ENCODE data around the gene GABPB2. TPM values are rescaled to one million over a fixed set of nuclear protein-coding genes. Genes with fewer than 3 reads are reported as not detected.
A peak's percentile ranks its signal among the peaks of the same experiment; 100 is the strongest.

Gene GABPB2
- total and polyA plus RNA-seq, 5 donors from 2014 or later, result 5.4 to 26.4 (median 6.5) TPM

- Histone ChIP-seq H3K9me3 (ENCODE audit: control insufficient read depth in 2 of 2, low read length in 2 of 2) (no peaks in the 10 kb centered on the region), H3K4me3 (ENCODE audit: low read depth, low read length) (no peak overlapping the region), H3K4me1 (ENCODE audit: control insufficient read depth, insufficient read depth, low read length, poor library complexity, severe bottlenecking) (no peaks in the 10 kb centered on the region), H3K27me3 (ENCODE audit: control insufficient read depth, insufficient read depth, low read length) (no peaks in the 10 kb centered on the region), H3K27ac (ENCODE audit: insufficient read depth, low read length, poor library complexity, severe bottlenecking) (no peak overlapping the region), H3K36me3 (ENCODE audit: control insufficient read depth, insufficient read depth, low read length) (peaks cover 16% of the 10 kb centered on the region)
- H3K36me3 Mint-ChIP-seq, result peaks cover 29% of the 10 kb centered on the region
- peak overlapping the region; percentile 39 to 98 (median 48) for H3K27ac Mint-ChIP-seq
- no peak overlapping the region for H3K4me3 Mint-ChIP-seq
- ATAC-seq (ENCODE audit: low read depth in 2 of 2) (no peak), DNase-seq (no peak)
- H3K4me1 Mint-ChIP-seq, result peaks cover 0 to 6% (median 2%) of the 10 kb centered on the region in 4 donors
- H3K9me3 Mint-ChIP-seq, result no peaks in the 10 kb centered on the region
- H3K27me3 Mint-ChIP-seq, result no peaks in the 10 kb centered on the region
These were observed 54.3 kb downstream of the GABPB2 start for GRCh38 chr1:151124763-151125403.

DNA sequence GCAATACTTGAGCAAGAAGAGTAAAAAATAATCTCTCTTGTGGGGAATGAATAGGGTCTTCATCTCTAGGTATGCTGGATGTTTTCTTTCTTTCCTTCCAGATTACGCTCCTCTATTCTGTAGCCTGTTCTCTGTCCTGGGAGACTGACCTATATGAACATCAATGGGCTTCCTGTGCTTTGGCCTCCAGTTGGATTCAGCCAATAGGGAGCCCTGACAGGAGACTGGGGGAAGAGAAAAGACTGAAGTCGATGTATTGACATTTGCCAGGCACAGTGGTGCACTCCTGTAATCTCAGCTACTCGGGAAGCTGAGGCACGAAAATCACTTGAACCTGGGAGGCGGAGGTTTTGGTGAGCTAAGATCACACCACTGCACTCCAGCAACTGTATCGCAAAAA, 58.2 kb downstream of the GABPB2 start:
- no peak for ATAC-seq (ENCODE audit: low read depth in 2 of 2)
- H3K4me1 Mint-ChIP-seq, result peaks cover 0 to 17% (median 4%) of the 10 kb centered on the region in 4 donors

DNA sequence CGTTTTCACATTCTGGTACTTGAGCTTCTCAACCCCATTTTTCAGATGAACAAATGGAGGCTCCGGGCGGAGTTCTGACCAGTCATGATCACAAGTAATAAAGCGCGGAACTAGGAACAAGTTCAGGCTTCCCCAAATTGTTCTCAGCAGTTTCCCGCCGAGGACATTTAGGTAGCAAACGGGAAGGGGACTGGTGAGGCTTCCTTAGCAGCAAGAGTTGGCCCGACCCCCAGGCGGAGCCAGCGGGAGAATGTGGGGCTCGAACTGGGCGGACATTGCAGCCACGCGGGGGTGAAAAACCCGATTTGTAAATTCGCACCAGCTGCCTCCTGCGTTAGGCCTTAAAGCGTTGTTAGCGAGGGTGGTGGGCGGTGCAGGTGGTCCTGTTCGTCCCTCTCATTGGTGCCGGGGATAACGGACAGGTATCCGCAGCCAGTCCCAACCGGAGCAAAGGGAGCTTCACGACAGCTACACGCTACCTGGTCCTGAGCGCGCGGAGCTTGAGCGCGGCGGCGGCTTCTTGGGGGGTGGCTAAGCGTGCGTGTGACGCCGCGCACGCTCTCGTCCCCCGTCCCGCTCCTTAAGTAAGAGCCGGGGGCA, 60.5 kb downstream of the GABPB2 start:
- Mint-ChIP-seq H3K36me3 (peaks cover 7% of the 10 kb centered on the region), H3K4me1 (peaks cover 0 to 13% (median 1%) of the 10 kb centered on the region in 4 donors), H3K27me3 (no peaks in the 10 kb centered on the region), H3K4me3 (peak overlapping the region; percentile 78 to 92 (median 82)), H3K9me3 (no peaks in the 10 kb centered on the region), H3K27ac (peak overlapping the region in 2 of 3 donors; percentile 51 to 54)
- DNase-seq, result peak; percentile 58 to 91 (median 78)
- ATAC-seq (ENCODE audit: low read depth in 2 of 2), result peak; percentile 96 to 99
- H3K4me1 ChIP-seq (ENCODE audit: control insufficient read depth, insufficient read depth, low read length, poor library complexity, severe bottlenecking), result peaks cover 11% of the 10 kb centered on the region
- H3K36me3 ChIP-seq (ENCODE audit: control insufficient read depth, insufficient read depth, low read length), result no peaks in the 10 kb centered on the region
- H3K4me3 ChIP-seq (ENCODE audit: low read depth, low read length), result peak overlapping the region; percentile 55
- no peaks in the 10 kb centered on the region for H3K9me3 ChIP-seq (ENCODE audit: control insufficient read depth in 2 of 2, low read length in 2 of 2)
- H3K27me3 ChIP-seq (ENCODE audit: control insufficient read depth, insufficient read depth, low read length), result no peaks in the 10 kb centered on the region
- no peak overlapping the region for H3K27ac ChIP-seq (ENCODE audit: insufficient read depth, low read length, poor library complexity, severe bottlenecking)

More for the DNA sequence above, 58.2 kb downstream of the GABPB2 start:
- Mint-ChIP-seq H3K27ac (no peak overlapping the region), H3K27me3 (no peaks in the 10 kb centered on the region), H3K9me3 (no peaks in the 10 kb centered on the region), H3K36me3 (peaks cover 12% of the 10 kb centered on the region), H3K4me3 (no peak overlapping the region)
- H3K27me3 ChIP-seq (ENCODE audit: control insufficient read depth, insufficient read depth, low read length), result no peaks in the 10 kb centered on the region
- peaks cover 8% of the 10 kb centered on the region for H3K36me3 ChIP-seq (ENCODE audit: control insufficient read depth, insufficient read depth, low read length)
- peaks cover 11% of the 10 kb centered on the region for H3K4me1 ChIP-seq (ENCODE audit: control insufficient read depth, insufficient read depth, low read length, poor library complexity, severe bottlenecking)
- DNase-seq, result no peak
- no peaks in the 10 kb centered on the region for H3K9me3 ChIP-seq (ENCODE audit: control insufficient read depth in 2 of 2, low read length in 2 of 2)
- no peak overlapping the region for H3K4me3 ChIP-seq (ENCODE audit: low read depth, low read length)
- H3K27ac ChIP-seq (ENCODE audit: insufficient read depth, low read length, poor library complexity, severe bottlenecking), result no peak overlapping the region

- ATAC-seq (ENCODE audit: low read depth in 2 of 2), result no peak
- Mint-ChIP-seq H3K9me3 (no peaks in the 10 kb centered on the region), H3K27ac (peak overlapping the region in 2 of 3 donors; percentile 20 to 54), H3K36me3 (peaks cover 13% of the 10 kb centered on the region), H3K4me3 (peak overlapping the region; percentile 78 to 92 (median 82)), H3K4me1 (peaks cover 0 to 13% (median 2%) of the 10 kb centered on the region in 4 donors), H3K27me3 (no peaks in the 10 kb centered on the region)
- Histone ChIP-seq H3K4me1 (ENCODE audit: control insufficient read depth, insufficient read depth, low read length, poor library complexity, severe bottlenecking) (peaks cover 11% of the 10 kb centered on the region), H3K4me3 (ENCODE audit: low read depth, low read length) (peak overlapping the region; percentile 55), H3K36me3 (ENCODE audit: control insufficient read depth, insufficient read depth, low read length) (no peaks in the 10 kb centered on the region), H3K27ac (ENCODE audit: insufficient read depth, low read length, poor library complexity, severe bottlenecking) (no peak overlapping the region), H3K9me3 (ENCODE audit: control insufficient read depth in 2 of 2, low read length in 2 of 2) (no peaks in the 10 kb centered on the region), H3K27me3 (ENCODE audit: control insufficient read depth, insufficient read depth, low read length) (no peaks in the 10 kb centered on the region)
- DNase-seq, result no peak
These were observed 61.3 kb downstream of the GABPB2 start for GRCh38 chr1:151131701-151132334.

DNA sequence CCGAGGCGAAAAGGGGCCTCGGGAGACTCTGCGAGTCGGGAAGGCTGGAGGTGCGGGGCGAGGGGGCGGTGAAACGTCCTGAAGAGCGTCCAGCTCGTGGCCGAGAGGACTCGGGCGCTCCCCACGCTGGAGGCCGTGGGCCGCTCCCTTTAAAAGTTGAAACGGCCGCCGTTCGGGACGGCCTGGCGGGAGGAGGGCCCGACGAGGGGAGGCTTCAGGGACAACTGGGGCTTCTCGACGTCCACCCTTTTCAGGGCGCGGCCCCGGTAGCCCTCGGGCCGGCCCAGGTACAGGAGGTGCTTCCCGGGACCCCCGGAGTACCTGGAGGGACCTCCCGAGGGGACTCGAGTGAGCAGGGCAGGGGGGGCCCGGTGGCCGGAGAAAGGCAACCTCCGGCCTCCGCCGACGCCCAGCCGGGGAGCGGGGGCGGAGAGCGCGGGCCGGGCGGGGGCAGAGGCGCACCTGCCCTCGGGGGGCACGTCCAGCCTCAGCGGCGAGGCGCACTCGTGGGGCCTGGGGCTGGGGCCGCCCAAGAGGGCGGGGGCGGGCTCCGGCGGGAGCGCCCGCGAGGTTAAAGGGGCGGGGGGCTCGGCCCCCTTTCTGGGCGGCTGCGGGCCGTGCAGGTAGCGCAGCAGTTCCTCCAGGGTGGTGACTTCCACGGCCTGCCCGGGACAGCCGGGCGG, 61.9 kb downstream of the GABPB2 start:
- H3K4me1 ChIP-seq (ENCODE audit: control insufficient read depth, insufficient read depth, low read length, poor library complexity, severe bottlenecking), result peaks cover 11% of the 10 kb centered on the region
- H3K27ac ChIP-seq (ENCODE audit: insufficient read depth, low read length, poor library complexity, severe bottlenecking), result no peak overlapping the region
- DNase-seq (no peak), ATAC-seq (ENCODE audit: low read depth in 2 of 2) (no peak)
- no peaks in the 10 kb centered on the region for H3K36me3 ChIP-seq (ENCODE audit: control insufficient read depth, insufficient read depth, low read length)
- H3K4me1 Mint-ChIP-seq, result peaks cover 0 to 13% (median 2%) of the 10 kb centered on the region in 4 donors
- no peaks in the 10 kb centered on the region for H3K9me3 ChIP-seq (ENCODE audit: control insufficient read depth in 2 of 2, low read length in 2 of 2)
- H3K27me3 Mint-ChIP-seq, result no peaks in the 10 kb centered on the region
- H3K4me3 ChIP-seq (ENCODE audit: low read depth, low read length), result no peak overlapping the region
- peaks cover 10% of the 10 kb centered on the region for H3K36me3 Mint-ChIP-seq
- H3K27me3 ChIP-seq (ENCODE audit: control insufficient read depth, insufficient read depth, low read length), result no peaks in the 10 kb centered on the region
- no peaks in the 10 kb centered on the region for H3K9me3 Mint-ChIP-seq
- H3K27ac Mint-ChIP-seq, result no peak overlapping the region
- H3K4me3 Mint-ChIP-seq, result no peak overlapping the region

DNA sequence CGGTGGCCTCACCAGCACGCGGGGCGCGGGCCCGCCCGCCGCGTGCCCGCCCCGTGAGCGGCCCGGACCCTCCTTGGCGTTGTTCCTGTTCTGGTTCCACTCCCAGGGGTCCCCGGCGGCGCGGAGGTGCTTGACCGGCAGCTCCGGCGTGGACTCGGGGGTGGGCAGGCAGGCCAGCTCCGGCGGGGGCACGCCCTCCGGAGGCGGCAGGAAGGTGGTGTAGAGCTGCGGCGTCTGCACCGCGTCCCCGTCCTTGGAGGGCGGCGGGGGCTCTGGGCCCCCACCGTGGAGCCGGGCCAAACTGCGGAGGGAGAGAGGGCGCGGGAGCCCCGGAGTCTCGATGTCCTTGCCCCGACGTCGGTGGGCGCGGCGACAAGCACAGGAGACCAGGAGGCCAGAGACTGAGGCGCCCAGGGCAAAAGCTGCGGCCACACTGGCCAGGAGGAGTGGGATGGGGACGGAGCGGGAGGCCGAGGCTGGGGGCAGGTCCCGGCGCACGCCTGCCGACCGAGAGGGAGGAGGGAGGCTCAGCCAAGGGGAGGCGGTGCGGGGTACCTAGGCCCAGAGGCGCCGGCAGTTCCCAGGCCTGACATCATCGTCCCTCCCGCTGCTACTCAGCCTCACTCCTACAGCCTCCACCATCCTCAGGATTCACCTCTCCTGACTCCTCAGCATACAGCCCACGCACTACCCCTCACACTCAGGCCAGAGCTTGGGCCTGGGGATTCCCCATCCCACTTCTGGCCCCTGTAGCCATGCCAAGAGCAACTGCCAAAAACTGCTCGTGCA, 62.7 kb downstream of the GABPB2 start:
- no peaks in the 10 kb centered on the region for H3K27me3 Mint-ChIP-seq
- no peak for ATAC-seq (ENCODE audit: low read depth in 2 of 2)
- Histone ChIP-seq H3K27ac (ENCODE audit: insufficient read depth, low read length, poor library complexity, severe bottlenecking) (no peak overlapping the region), H3K27me3 (ENCODE audit: control insufficient read depth, insufficient read depth, low read length) (no peaks in the 10 kb centered on the region), H3K36me3 (ENCODE audit: control insufficient read depth, insufficient read depth, low read length) (no peaks in the 10 kb centered on the region), H3K4me3 (ENCODE audit: low read depth, low read length) (no peak overlapping the region), H3K4me1 (ENCODE audit: control insufficient read depth, insufficient read depth, low read length, poor library complexity, severe bottlenecking) (peaks cover 11% of the 10 kb centered on the region), H3K9me3 (ENCODE audit: control insufficient read depth in 2 of 2, low read length in 2 of 2) (no peaks in the 10 kb centered on the region)
- peaks cover 10% of the 10 kb centered on the region for H3K36me3 Mint-ChIP-seq
- H3K27ac Mint-ChIP-seq, result no peak overlapping the region
- no peaks in the 10 kb centered on the region for H3K9me3 Mint-ChIP-seq
- no peak for DNase-seq
- H3K4me3 Mint-ChIP-seq, result peak overlapping the region in 1 of 4 donors; percentile 52
- H3K4me1 Mint-ChIP-seq, result peaks cover 0 to 13% (median 2%) of the 10 kb centered on the region in 4 donors

DNA sequence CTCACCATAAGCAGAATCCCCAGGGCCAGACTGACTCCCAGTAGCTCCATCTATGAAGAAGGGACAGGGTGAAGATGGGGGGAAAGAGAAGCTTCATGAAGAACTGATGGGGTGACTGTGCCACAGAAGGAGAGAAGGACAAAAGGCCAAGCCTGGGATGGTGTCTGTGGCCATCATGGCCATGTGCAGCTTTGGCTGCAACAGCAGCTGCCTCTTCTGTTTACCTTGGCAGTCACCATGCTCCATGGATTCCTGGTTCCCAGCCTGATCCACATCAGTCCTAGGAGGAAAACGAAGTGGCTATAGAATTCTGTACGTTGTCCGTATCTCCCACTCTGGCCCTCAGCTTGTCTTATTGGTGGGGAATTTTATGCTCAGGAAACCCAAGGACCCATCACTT, 63.8 kb downstream of the GABPB2 start:
- ATAC-seq (ENCODE audit: low read depth in 2 of 2) (no peak), DNase-seq (no peak)
- Histone ChIP-seq H3K4me1 (ENCODE audit: control insufficient read depth, insufficient read depth, low read length, poor library complexity, severe bottlenecking) (peaks cover 11% of the 10 kb centered on the region), H3K36me3 (ENCODE audit: control insufficient read depth, insufficient read depth, low read length) (no peaks in the 10 kb centered on the region), H3K9me3 (ENCODE audit: control insufficient read depth in 2 of 2, low read length in 2 of 2) (no peaks in the 10 kb centered on the region), H3K27me3 (ENCODE audit: control insufficient read depth, insufficient read depth, low read length) (no peaks in the 10 kb centered on the region), H3K4me3 (ENCODE audit: low read depth, low read length) (no peak overlapping the region), H3K27ac (ENCODE audit: insufficient read depth, low read length, poor library complexity, severe bottlenecking) (no peak overlapping the region)
- Mint-ChIP-seq H3K9me3 (no peaks in the 10 kb centered on the region), H3K27me3 (no peaks in the 10 kb centered on the region), H3K4me1 (peaks cover 0 to 13% (median 2%) of the 10 kb centered on the region in 4 donors), H3K27ac (no peak overlapping the region), H3K4me3 (peak overlapping the region in 1 of 4 donors; percentile 11), H3K36me3 (peaks cover 10% of the 10 kb centered on the region)

All from CD4-positive, CD25-positive, alpha-beta regulatory T cell (primary cell).